Endothelial cell of umbilical vein (primary cell): ENCODE measurements around the gene OR5C1. TPM values are rescaled to one million over a fixed set of nuclear protein-coding genes. Genes with fewer than 3 reads are reported as not detected.

Experiments
- BruUV-seq: library from RNA; stranded (reverse); fragments of 400-500 nt; replicated peaks from 2 replicates; lab custom pipeline; 2021; lab: Mats Ljungman, UMichigan
- CTCF ChIA-PET: fragments of 300-600, 350-600 bp; sonication (Branson Sonifier 250); formaldehyde crosslinking; loops from one replicate; lab custom pipeline; 2021; ENCODE audit warnings: antibody characterized with exemption, inconsistent platforms; lab: Charles Lee
- POLR2A ChIA-PET: fragments of 300-600, 350-600 bp; sonication (Branson Sonifier 250); formaldehyde crosslinking; loops from one replicate; lab custom pipeline; 2021; ENCODE audit warnings: antibody characterized with exemption, inconsistent platforms; lab: Charles Lee
- DNase-seq: peaks from one replicate; pipeline ENCODE4 v3.0.0-alpha.2; 2011; ENCODE audit warnings: low read depth, low spot score
- FAIRE-seq: peaks from 2 replicates; lab custom pipeline; 2011; peaks lifted over from hg19 to GRCh38; lab: Jason Lieb, UNC
- H2AFZ ChIP-seq: 2 replicates; pipeline ENCODE4 v1.6.0; 2012; ENCODE audit warnings: low read depth, low read length, control low read depth, inconsistent platforms
- H3K27ac ChIP-seq: 2 replicates; pipeline ENCODE4 v1.5.1; 2011; ENCODE audit warnings: low read depth, mild to moderate bottlenecking, control low read depth, low read length, moderate library complexity; ENCODE audit not compliant: insufficient read depth
- H3K27me3 ChIP-seq, 2 experiments: 2 replicates each; pipeline versions ENCODE4 v1.6.0 to v1.6.1; 2011; ENCODE audit warnings: low read length in 2 of 2, mixed read lengths in 1 of 2; ENCODE audit not compliant: control insufficient read depth in 2 of 2, insufficient read depth in 2 of 2
- H3K36me3 ChIP-seq, 2 experiments: 2 replicates in 1 of 2; 3 replicates in 1 of 2; pipeline ENCODE4 v1.5.1; 2011; ENCODE audit warnings: low read length in 2 of 2, mild to moderate bottlenecking in 1 of 2, moderate library complexity in 1 of 2; ENCODE audit not compliant: control insufficient read depth in 2 of 2, insufficient read depth in 2 of 2; ENCODE audit errors: extremely low read depth in 1 of 2
- H3K4me1 ChIP-seq: 3 replicates; pipeline ENCODE4 v1.5.1; 2011; ENCODE audit warnings: mild to moderate bottlenecking, low read length; ENCODE audit not compliant: control insufficient read depth, insufficient read depth; ENCODE audit errors: extremely low read depth
- H3K4me2 ChIP-seq: 2 replicates; pipeline ENCODE4 v1.6.1; 2011; ENCODE audit warnings: low read length, control low read depth, mixed read lengths; ENCODE audit not compliant: insufficient read depth
- H3K4me3 ChIP-seq, 3 experiments: fragments of 200-600 bp in 1 of 3; sonication (generic), shearing (Covaris generic) in 1 of 3; replicated peaks in 1 of 3; 2 replicates each; pipeline ENCODE4 v1.5.1; 2011 to 2016; ENCODE audit warnings: control low read depth in 3 of 3, low read length in 3 of 3, mild to moderate bottlenecking in 2 of 3, inconsistent platforms in 1 of 3, low read depth in 1 of 3, moderate library complexity in 1 of 3; ENCODE audit not compliant: insufficient read depth in 1 of 3
- H3K79me2 ChIP-seq: 2 replicates; pipeline ENCODE4 v1.6.0; 2012; ENCODE audit warnings: low read length, inconsistent platforms; ENCODE audit not compliant: control insufficient read depth, insufficient read depth
- H3K9ac ChIP-seq: replicated peaks from 2 replicates; pipeline ENCODE3; 2011; ENCODE audit warnings: low read length, control low read depth; ENCODE audit not compliant: insufficient read depth; ENCODE audit errors: extremely low read depth
- H3K9me1 ChIP-seq: replicated peaks from 3 replicates; pipeline ENCODE4 v1.6.0; 2011; ENCODE audit warnings: mild to moderate bottlenecking, low read length; ENCODE audit not compliant: control insufficient read depth, insufficient read depth; ENCODE audit errors: extremely low read depth
- H3K9me3 ChIP-seq: replicated peaks from 2 replicates; pipeline ENCODE4 v1.5.1; 2012; ENCODE audit warnings: low read length, inconsistent platforms; ENCODE audit not compliant: control insufficient read depth, insufficient read depth
- H4K20me1 ChIP-seq: replicated peaks from 2 replicates; pipeline ENCODE3; 2011; ENCODE audit warnings: mild to moderate bottlenecking, low read length; ENCODE audit not compliant: control insufficient read depth, insufficient read depth; ENCODE audit errors: extremely low read depth
- CTCF ChIP-seq, 2 donors: IDR thresholded peaks; 1 replicate in 1 of 2; 2 replicates in 1 of 2; pipeline ENCODE4 v1.5.1; 2011; ENCODE audit warnings: low read length in 2 of 2, mild to moderate bottlenecking in 2 of 2, moderate library complexity in 2 of 2, control low read depth in 1 of 2, inconsistent platforms in 1 of 2, low read depth in 1 of 2; ENCODE audit not compliant: insufficient read depth in 1 of 2; ENCODE audit errors: extremely low read depth in 1 of 2
- EZH2 ChIP-seq: IDR thresholded peaks from 2 replicates; pipeline ENCODE4 v1.6.1; 2012; ENCODE audit warnings: borderline replicate concordance, low read depth, mild to moderate bottlenecking, moderate library complexity, low read length, inconsistent platforms; ENCODE audit not compliant: severe bottlenecking
- FOS ChIP-seq: IDR thresholded peaks from 2 replicates; pipeline ENCODE4 v1.6.1; 2011; ENCODE audit warnings: mild to moderate bottlenecking, low read length, moderate library complexity, borderline replicate concordance; ENCODE audit not compliant: insufficient read depth
- MYC ChIP-seq: IDR thresholded peaks from one replicate; pipeline ENCODE4 v1.6.1; 2011; ENCODE audit warnings: mild to moderate bottlenecking, low read depth, low read length
- POLR2A ChIP-seq: IDR thresholded peaks from 2 replicates; pipeline ENCODE4 v1.6.1; 2012; ENCODE audit warnings: low read depth, mild to moderate bottlenecking, control low read depth, low read length
- POLR2AphosphoS5 ChIP-seq: IDR thresholded peaks from 2 replicates; pipeline ENCODE4 v1.6.1; 2012; ENCODE audit warnings: low read depth, mild to moderate bottlenecking, control low read depth, low read length, moderate library complexity; ENCODE audit not compliant: insufficient read depth
- dilution Hi-C: fragments of 300-500 bp; cut with MboI; formaldehyde crosslinking; loops from one replicate; pipeline ENCODE4 v1.15.0; 2019; ENCODE audit warnings: low sequenced_read_pairs; ENCODE audit not compliant: extremely low pct_ligation_motif_present
- intact Hi-C: fragments of 100-400 bp; cut with micrococcal nuclease; formaldehyde crosslinking; loops from one replicate; pipeline ENCODE4 v1.10.0; 2022
- polyA plus RNA-seq, 4 experiments: library from polyadenylated mRNA; depleted of rRNA in 3 of 4; stranded (reverse) in 3 of 4; unstranded in 1 of 4; fragments of >200 nt; gene quantifications; 2 replicates each; pipeline versions ENCODE4 v1.2.1 to v1.2.3, GENCODE V29; 2011 to 2012; ENCODE audit warnings: missing spikeins in 1 of 4
- total RNA-seq: library from RNA; stranded (reverse); gene quantifications from 2 replicates; pipeline ENCODE4 v1.2.3, GENCODE V29; 2021

Gene OR5C1
- total and polyA plus RNA-seq, 2 donors (not counting 3 experiments of a cell fraction or from before 2014, with no cell fraction given): not detected

DNA sequence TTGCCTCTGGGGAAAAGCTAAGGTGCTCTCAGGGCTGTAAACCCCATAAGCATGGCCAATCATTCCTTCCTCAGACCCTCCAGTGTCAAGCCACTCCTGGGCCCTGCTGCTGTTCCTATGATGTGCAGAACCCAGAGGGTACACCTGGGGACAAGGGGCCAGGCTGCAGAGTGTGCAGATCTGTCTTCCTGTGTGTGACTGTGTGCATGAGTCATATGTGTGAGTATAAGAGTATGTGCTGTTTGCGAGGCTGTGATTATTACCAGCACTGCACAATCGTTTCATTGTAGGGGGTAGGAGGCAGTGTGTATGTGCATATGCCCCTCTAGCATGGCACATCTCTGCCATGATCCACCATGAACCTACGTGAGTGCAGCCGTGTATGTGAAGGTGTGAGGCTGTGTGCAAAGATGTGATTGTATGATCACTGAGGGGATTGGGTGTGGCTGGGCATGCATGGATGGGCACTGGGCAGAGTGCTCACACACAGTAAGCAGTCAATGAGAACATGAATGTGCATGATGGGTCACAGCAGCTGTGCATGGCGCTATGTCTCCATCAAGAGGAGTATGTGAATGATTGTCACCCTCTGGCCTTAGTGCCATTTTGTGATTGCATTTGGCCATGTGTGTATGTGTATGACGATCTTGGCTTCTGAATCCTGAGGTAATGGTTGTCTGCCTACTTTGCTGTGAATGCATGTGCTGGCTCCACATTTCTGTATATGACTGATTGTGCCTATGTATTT lies 8.8 kb downstream of the OR5C1 start:
- Histone ChIP-seq H3K27me3 (peaks cover 0 to 3% of the 10 kb centered on the region in 2 experiments), H3K4me2 (no peak overlapping the region), H3K36me3 (no peaks in the 10 kb centered on the region), H3K9me3 (no peaks in the 10 kb centered on the region), H3K9ac (no peak overlapping the region), H3K9me1 (no peaks in the 10 kb centered on the region), H3K4me1 (no peaks in the 10 kb centered on the region), H3K79me2 (no peaks in the 10 kb centered on the region), H3K4me3 (no peak overlapping the region), H2AFZ (no peak overlapping the region), H3K27ac (no peak overlapping the region), H4K20me1 (no peaks in the 10 kb centered on the region)
- no TSS peak for BruUV-seq
- ChIA-PET POLR2A (no interaction called here), CTCF (no interaction called here)
- DNase-seq (no peak), FAIRE-seq (no peak)
- TF ChIP-seq CTCF (IDR thresholded peaks at IDR 0.05; ENCODE audit: extremely low read depth in 1 of 2, insufficient read depth in 1 of 2, low read depth in 1 of 2, low read length in 2 of 2): no peak
- no peak for TF ChIP-seq POLR2A
- no peak for TF ChIP-seq EZH2
- TF ChIP-seq POLR2AphosphoS5: no peak
- peak; percentile 22 for TF ChIP-seq FOS
- TF ChIP-seq MYC: no peak
- intact Hi-C loops (no loop called here), dilution Hi-C loops (no loop called here)
